Measurements from ENCODE around the gene PSG6. TPM values are rescaled to one million over a fixed set of nuclear protein-coding genes. Genes with fewer than 3 reads are reported as not detected.
"Not testable (repeated sequence)": the region's sequence is repeated elsewhere in the genome, so short reads cannot be mapped to it uniquely, and the experiment has no call there.

The PSG6 gene
- polyA plus RNA-seq (ENCODE audit: low read depth in 6 of 6) = not detected

DNA sequence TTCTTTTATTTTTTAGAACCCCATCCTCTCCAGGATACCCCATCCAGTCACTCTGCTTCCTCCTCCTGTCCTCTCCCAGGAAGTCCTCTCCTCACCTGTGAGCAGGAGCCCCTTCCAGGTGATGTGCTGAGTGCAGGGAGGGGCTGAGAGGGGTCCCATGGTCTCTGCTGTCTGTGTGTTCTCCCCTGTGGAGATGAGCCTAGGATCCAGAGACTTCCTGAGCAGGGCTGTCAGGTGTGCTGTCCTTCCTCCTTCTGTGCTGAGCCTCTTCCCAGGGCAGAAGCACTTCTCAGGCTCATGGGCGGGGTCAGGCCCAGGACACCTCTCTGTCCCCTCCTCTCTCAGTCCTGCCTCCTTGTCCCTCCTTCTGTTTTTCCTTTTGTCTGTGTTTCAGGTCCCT is at the start of gene PSG6:
PSG6 (minus strand) TSS at position 261 of the 400 bp plus-strand sequence; CDS start at position 159, 102 bp downstream.
- peaks cover 0 to 11% (median 0%) of the 10 kb centered on the region in 3 donors for H3K4me1 Mint-ChIP-seq
- not testable (repeated sequence) for H3K36me3 Mint-ChIP-seq; ATAC-seq (ENCODE audit: low read depth in 2 of 2); H3K4me3 Mint-ChIP-seq; H3K9me3 Mint-ChIP-seq; DNase-seq
- peak within 1 kb of the TSS in 1 of 6 donors; percentile 65 for H3K27ac Mint-ChIP-seq
- peaks cover under 1 to 21% (median 20%) of the 10 kb centered on the region in 3 donors for H3K27me3 Mint-ChIP-seq

DNA sequence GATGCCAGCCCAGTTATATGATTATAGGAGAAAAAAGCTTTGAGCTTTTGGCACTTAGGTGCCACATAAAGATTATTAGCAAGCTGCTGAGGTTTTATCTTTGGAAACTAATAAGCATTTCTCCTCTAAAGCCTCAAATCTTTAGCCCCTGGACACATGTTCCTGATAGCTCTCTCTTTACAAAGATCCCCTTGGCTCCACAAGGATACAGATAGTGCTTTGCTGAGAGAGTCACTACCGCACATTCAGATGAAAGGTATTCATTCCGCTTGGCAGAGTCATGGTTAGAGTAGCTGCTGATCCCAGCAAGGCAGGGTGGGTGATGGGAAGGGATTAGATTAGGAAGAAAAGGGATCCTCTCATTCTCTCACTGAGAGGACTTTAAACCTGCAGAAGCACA is 47.5 kb upstream of the PSG6 start:
- no peak overlapping the region for H3K4me3 Mint-ChIP-seq
- ATAC-seq (ENCODE audit: low read depth in 2 of 2) (no peak), DNase-seq (no peak)
- H3K36me3 Mint-ChIP-seq = no peaks in the 10 kb centered on the region
- H3K27ac Mint-ChIP-seq = no peak overlapping the region
- H3K4me1 Mint-ChIP-seq = no peaks in the 10 kb centered on the region
- H3K27me3 Mint-ChIP-seq = peaks cover 0 to 25% (median 15%) of the 10 kb centered on the region in 3 donors
- peaks cover 0 to 10% (median 0%) of the 10 kb centered on the region in 7 donors for H3K9me3 Mint-ChIP-seq

DNA sequence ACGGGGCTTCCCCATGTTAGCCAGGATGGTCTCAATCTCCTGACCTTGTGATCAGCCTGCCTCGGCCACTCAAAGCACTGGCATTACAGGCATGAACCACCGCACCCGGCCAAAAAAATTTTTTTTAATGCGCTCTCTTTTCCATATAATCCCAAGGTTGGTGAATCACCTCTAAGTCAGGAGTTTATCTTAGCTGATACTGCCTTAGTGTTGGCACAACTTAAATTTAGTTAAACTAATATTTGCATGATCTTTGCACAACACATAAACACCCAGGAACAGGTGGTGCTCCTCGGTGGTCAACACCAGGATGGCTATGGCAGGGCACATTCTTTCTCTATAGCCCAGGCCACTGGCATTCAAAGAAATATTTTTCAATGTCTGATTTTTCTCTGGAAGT is 43.4 kb upstream of the PSG6 start:
- Mint-ChIP-seq H3K4me1 (no peaks in the 10 kb centered on the region), H3K27ac (no peak overlapping the region), H3K9me3 (peaks cover 0 to 9% (median 5%) of the 10 kb centered on the region in 7 donors), H3K27me3 (peaks cover 0 to 24% (median 19%) of the 10 kb centered on the region in 3 donors), H3K4me3 (no peak overlapping the region), H3K36me3 (no peaks in the 10 kb centered on the region)
- ATAC-seq (ENCODE audit: low read depth in 2 of 2) = no peak
- DNase-seq = no peak

DNA sequence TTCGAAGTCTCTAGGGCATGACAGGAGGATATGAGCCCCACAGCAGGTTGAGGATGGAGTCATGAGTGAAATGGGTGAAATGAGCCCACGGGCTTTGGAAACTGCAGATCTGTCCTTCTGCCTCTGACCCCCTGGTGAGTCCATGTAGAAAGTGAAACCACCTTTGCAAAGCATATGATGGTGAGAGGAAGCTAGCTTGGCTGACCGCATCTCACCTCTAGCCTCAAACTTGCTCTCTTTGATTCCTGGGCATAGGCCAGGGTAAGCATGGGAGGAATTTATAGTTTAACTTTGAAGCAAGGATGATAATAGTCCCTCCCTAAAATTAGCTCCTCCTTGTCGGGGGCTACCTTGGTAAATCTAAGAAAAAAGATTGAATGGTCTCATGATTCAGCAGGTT is 34.4 kb upstream of the PSG6 start:
- H3K27ac Mint-ChIP-seq; H3K4me3 Mint-ChIP-seq; H3K36me3 Mint-ChIP-seq; ATAC-seq (ENCODE audit: low read depth in 2 of 2); H3K4me1 Mint-ChIP-seq; H3K9me3 Mint-ChIP-seq; DNase-seq: not testable (repeated sequence)
- H3K27me3 Mint-ChIP-seq = peaks cover 0 to 16% (median 3%) of the 10 kb centered on the region in 3 donors

DNA sequence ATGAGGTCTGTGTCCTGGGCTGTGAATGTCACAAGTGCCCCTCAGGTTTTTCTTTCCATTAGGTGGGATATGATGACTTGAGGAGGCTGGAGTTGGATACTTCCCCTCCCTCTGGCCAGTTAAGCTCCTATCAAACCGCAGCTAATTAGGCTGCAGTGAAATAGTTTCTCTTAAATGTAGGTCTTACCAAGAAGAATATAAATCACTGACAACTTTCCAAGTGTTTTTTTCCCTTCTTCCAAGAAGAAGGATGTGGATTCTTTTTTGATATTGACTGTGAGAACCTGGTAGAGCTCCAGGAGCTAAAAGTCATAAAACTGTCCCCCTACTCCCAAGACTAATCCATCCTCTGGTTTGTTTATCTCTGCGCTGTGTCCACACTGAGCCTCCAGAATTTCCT is 33.8 kb upstream of the PSG6 start:
- H3K27ac Mint-ChIP-seq; ATAC-seq (ENCODE audit: low read depth in 2 of 2): not testable (repeated sequence)

DNA sequence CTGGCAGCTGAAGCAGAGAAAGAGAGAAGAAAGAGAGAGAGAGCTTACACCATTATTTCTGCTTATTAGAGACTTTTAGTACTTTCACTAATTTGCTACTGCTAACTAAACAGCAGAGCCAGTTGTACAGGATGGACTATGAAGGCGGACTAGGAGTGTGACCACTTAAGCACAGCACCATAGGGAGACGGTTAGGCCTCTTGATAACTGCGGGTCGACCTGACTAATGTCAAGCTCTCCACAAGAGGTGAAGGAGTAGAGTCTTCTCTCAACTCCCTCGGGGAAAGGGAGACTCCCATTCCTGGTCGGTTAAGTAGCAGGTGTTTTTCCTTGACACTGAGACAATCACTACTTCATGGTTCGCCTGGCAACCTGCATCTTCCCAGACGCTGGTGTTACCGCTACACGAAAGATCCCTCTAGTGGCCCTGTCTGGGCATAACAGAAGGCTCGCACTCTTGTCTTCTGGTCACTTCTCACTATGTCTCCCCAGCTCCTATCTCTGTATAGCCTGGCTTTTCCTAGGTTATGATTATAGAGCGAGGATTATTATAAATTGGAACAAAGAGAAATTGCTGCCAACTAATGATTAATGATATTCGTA is 24.6 kb upstream of the PSG6 start:
- no peaks in the 10 kb centered on the region for H3K4me1 Mint-ChIP-seq
- H3K4me3 Mint-ChIP-seq = no peak overlapping the region
- no peaks in the 10 kb centered on the region for H3K36me3 Mint-ChIP-seq
- ATAC-seq (ENCODE audit: low read depth in 2 of 2) = no peak
- no peak for DNase-seq
- H3K27me3 Mint-ChIP-seq = peaks cover 10 to 55% (median 38%) of the 10 kb centered on the region in 3 donors
- H3K27ac Mint-ChIP-seq = no peak overlapping the region
- H3K9me3 Mint-ChIP-seq = peaks cover 0 to 3% (median 0%) of the 10 kb centered on the region in 7 donors

More for the DNA sequence above, 33.8 kb upstream of the PSG6 start:
- H3K36me3 Mint-ChIP-seq, H3K9me3 Mint-ChIP-seq, H3K4me1 Mint-ChIP-seq, DNase-seq, H3K4me3 Mint-ChIP-seq: not testable (repeated sequence)
- H3K27me3 Mint-ChIP-seq = peaks cover 1 to 16% (median 3%) of the 10 kb centered on the region in 3 donors

DNA sequence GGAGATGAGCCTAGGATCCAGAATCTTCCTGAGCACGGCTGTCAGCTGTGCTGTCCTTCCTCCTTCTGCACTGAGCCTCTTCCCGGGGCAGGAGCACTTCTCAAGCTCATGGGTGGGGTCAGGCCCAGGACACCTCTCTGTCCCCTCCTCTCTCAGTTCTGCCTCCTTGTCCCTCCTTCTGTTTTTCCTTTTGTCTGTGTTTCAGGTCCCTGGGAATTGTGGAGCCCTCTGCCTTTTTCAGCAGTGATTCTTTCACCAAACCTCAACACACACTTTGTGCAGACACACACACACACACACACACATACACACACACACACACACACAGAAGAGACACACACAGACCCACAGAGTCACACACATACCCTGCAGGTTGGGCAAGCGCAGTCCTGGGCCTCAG is 19.4 kb upstream of the PSG6 start, which contains the start of gene PSG7:
PSG7 (minus strand) TSS at position 101 of the 400 bp plus-strand sequence. CDS start 131 bp downstream, outside the sequence.
- not testable (repeated sequence) for DNase-seq; H3K9me3 Mint-ChIP-seq; H3K4me1 Mint-ChIP-seq; ATAC-seq (ENCODE audit: low read depth in 2 of 2); H3K36me3 Mint-ChIP-seq
- peaks cover 5 to 46% (median 39%) of the 10 kb centered on the region in 3 donors for H3K27me3 Mint-ChIP-seq
- H3K27ac Mint-ChIP-seq = peak within 1 kb of the TSS in 1 of 6 donors; percentile 74
- H3K4me3 Mint-ChIP-seq = peak within 1 kb of the TSS in 1 of 8 donors; percentile 14

DNA sequence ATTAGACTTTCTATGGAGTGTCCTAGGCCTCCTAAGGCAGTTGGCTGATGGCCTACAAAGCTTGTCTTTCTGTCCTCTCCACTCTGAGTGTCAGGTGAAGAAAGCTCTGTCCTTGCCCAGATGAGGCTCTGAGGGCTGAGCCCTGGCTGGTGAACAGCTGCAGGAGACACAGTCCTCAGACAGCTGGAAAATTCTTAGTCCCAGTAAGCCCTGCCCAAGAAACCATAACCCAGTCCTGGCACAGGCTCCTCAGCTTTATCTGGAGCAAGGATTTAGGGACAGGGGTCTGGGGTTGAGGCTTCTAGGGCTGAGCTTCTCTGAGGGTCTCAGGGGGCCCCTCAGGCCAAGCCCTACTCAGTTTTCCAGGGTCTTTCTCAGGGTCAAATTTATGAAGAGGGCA is 17.0 kb upstream of the PSG6 start:
- H3K27ac Mint-ChIP-seq; ATAC-seq (ENCODE audit: low read depth in 2 of 2); H3K4me3 Mint-ChIP-seq; H3K4me1 Mint-ChIP-seq; H3K36me3 Mint-ChIP-seq; DNase-seq; H3K9me3 Mint-ChIP-seq: not testable (repeated sequence)
- H3K27me3 Mint-ChIP-seq = peaks cover 13 to 33% (median 32%) of the 10 kb centered on the region in 3 donors

DNA sequence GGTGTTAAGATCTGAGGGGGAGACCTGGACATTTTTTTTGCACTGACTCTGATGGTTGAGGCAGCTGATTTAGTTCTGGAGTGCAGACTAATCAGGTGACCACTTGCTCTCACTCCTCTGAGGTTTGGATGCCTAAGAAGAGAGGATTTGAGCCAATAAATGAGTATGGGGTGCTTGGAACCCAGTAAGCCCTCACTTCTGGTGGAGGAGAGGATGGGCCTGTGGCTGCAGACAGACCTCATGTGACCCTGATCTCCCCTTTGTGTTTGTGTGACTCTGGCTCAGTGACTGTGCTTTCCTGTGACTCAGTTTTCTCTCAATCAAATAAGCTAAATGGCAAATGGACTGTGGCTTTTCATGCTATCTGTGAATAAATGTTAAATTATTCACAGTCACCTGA is 16.5 kb upstream of the PSG6 start:
- H3K9me3 Mint-ChIP-seq; H3K4me3 Mint-ChIP-seq; H3K4me1 Mint-ChIP-seq; ATAC-seq (ENCODE audit: low read depth in 2 of 2); H3K27ac Mint-ChIP-seq; H3K36me3 Mint-ChIP-seq; DNase-seq: not testable (repeated sequence)
- H3K27me3 Mint-ChIP-seq = peaks cover 13 to 30% (median 27%) of the 10 kb centered on the region in 3 donors

DNA sequence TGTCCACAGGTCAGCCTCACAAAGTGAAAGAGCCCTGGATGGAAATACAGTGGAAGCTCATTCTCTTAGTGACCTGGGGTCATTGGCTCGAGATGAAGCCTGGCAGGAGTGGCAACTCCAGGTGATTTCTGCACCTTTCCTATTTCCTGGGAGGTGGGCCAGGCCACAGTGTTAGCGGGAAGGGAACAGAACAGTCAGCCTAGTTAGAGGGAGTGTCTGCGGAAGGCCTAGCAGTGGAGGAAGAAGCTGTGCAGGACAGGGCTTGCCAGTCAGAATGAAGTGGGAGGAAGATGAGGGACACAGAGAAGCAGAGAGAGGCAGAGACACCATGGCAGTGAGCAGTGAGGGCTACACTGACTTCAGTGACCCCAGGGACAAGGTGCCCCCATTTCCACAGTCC is 15.7 kb upstream of the PSG6 start:
- not testable (repeated sequence) for H3K27ac Mint-ChIP-seq; H3K9me3 Mint-ChIP-seq; ATAC-seq (ENCODE audit: low read depth in 2 of 2); H3K36me3 Mint-ChIP-seq; H3K4me3 Mint-ChIP-seq; H3K4me1 Mint-ChIP-seq; DNase-seq
- H3K27me3 Mint-ChIP-seq = peaks cover 19 to 31% (median 26%) of the 10 kb centered on the region in 3 donors

DNA sequence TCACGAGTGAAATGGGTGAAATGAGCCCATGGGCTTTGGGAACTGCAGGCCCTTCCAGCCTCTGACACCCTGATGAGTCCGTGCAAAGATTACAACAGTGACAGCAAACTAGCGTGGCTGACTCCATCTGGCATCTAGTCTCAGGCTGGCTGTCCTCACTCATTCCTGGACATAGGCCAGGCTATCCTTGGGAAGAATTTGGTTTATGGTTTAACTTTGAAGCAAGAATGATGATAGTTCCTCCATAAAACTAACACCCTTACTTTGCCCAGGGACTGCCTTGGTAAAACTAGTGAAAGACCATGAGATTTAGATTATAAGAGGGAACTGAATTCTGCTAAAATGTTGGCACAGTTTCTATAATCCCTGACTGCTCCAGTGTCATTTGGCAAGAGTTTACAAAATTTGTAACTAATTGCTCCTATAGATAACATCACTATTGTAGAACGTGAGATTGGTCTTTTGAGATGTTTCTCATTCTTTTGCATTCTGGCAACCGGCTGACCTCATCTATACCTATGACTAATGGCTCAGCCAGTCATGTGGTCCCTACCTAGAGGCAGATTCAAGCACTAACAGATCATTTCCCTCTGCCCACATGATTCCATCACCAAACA is 14.9 kb upstream of the PSG6 start:
- not testable (repeated sequence) for H3K4me3 Mint-ChIP-seq; H3K4me1 Mint-ChIP-seq; H3K36me3 Mint-ChIP-seq; H3K9me3 Mint-ChIP-seq; DNase-seq; ATAC-seq (ENCODE audit: low read depth in 2 of 2); H3K27ac Mint-ChIP-seq
- peaks cover 20 to 24% (median 20%) of the 10 kb centered on the region in 3 donors for H3K27me3 Mint-ChIP-seq

DNA sequence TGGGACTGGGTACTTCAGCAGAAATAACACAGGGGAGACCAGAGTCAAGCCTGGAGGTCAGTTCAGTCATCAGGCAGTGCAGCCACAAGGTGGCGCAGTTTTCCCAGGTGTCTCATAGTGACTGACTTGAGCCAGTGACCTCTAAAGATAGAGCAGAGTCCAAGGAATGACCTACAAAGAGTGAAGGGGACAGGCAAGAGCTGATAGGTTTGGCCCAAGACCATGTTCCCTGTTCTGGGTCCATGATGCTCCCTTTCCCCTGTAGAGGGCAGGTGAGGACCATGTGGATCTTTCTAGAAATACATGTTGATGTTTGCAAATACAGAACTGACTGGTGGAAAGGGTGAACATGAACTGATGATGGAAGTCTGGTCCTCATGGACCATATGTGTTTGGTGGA is 12.5 kb upstream of the PSG6 start:
- H3K27ac Mint-ChIP-seq = peak overlapping the region in 1 of 6 donors; percentile 66

DNA sequence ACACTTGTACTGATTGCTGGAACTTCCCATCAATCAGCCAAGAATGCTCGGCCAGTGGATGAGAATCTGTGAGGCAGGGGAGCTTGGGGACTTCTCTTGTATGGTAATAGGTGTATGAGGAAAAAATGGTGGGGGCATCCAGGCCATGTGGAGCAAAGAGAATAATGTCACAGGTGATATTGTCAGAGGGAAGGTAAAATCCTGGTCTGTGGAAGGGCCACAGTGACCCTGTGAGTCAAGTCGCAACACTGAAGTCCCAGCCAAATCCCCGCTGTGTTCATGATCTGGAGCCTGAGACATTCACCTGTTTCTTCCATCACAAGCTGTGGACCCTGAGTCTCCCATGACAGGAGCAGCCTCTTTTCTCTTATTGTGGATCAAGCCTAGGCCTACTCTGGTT is 11.2 kb upstream of the PSG6 start:
- Mint-ChIP-seq H3K27me3 (peaks cover 4 to 29% (median 17%) of the 10 kb centered on the region in 3 donors), H3K9me3 (no peaks in the 10 kb centered on the region), H3K4me3 (no peak overlapping the region), H3K4me1 (no peaks in the 10 kb centered on the region), H3K36me3 (no peaks in the 10 kb centered on the region), H3K27ac (peak overlapping the region in 1 of 6 donors; percentile 85)
- ATAC-seq (ENCODE audit: low read depth in 2 of 2) (no peak), DNase-seq (no peak)

More for the DNA sequence above, 12.5 kb upstream of the PSG6 start:
- H3K36me3 Mint-ChIP-seq; H3K4me3 Mint-ChIP-seq; ATAC-seq (ENCODE audit: low read depth in 2 of 2); DNase-seq; H3K4me1 Mint-ChIP-seq; H3K9me3 Mint-ChIP-seq: not testable (repeated sequence)
- H3K27me3 Mint-ChIP-seq = peaks cover 4 to 29% (median 17%) of the 10 kb centered on the region in 3 donors

DNA sequence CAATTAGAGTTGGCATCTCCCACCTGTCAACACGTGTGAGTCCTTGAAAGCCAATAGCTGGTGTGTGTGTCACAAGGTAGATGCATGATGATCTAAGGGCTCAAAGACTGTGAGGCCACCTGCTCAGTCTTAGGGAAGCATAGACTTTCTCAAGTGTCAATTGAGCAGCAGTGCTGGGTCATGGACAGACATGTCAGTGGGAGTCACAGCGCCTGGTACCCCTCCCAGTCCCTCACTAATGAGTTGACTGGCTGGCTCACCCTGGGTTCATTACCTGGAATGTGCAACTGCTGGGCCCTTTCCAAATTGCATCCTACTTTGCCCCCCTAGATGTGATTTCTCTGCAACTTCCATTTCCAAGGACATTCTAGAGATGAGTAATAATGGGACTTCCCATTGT is 9.1 kb upstream of the PSG6 start:
- Mint-ChIP-seq H3K4me3 (no peak overlapping the region), H3K27ac (no peak overlapping the region), H3K27me3 (peaks cover 9 to 39% (median 17%) of the 10 kb centered on the region in 3 donors), H3K9me3 (no peaks in the 10 kb centered on the region), H3K36me3 (no peaks in the 10 kb centered on the region), H3K4me1 (no peaks in the 10 kb centered on the region)
- no peak for DNase-seq
- ATAC-seq (ENCODE audit: low read depth in 2 of 2) = no peak
